ENCODE results near the gene PRIM2.

- TF ChIP-seq CTCF (IDR thresholded peaks at IDR 0.05) (no peak), ZFX (IDR thresholded peaks at IDR 0.05; ENCODE audit: borderline replicate concordance) (no peak)
Observed at GRCh38 chr6:57313009-57313408, 4.4 kb upstream of the PRIM2 start.

Data from 22Rv1 (cell line).